ENCODE data around the gene C10orf62. TPM values are rescaled to one million over a fixed set of nuclear protein-coding genes. Genes with fewer than 3 reads are reported as not detected.

The C10orf62 gene
- total and polyA plus RNA-seq, 2 of the 8 experiments (the other 6 are each of a cell fraction or from before 2014, with no cell fraction given): 0.05 TPM; not detected in 1

DNA sequence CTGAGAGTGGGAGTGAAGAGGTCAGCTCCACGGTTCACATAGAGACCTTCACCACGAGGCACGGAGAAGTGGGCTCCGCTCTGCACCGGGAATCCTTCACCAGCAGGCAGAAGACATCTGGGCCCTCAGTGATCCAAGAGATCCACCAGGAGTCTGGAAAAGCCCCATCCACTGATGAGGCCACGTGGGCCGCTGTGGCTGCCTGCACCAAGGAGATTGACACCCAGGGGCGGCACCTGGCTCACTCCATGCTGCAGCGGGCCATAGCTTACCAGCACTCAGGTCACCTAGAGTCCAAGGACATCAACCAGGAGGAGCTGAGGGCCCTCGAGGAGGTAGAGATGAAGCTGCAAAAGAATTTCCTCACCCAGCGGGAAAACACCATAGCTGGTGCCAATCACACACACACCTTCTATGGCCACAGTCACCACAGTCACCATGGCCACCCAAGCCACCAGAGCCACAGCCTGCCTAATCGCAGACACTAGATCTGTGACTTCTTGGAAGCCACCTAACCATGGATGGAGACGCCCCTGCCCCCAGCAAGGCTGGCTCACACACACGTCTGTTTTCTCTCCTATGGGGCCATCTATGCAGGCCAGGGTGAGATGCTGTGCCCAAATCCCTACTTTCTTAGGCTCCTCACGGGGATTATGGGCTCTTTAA, 694 bp downstream of the C10orf62 start (continued):
- TF ChIP-seq CBX5 (IDR thresholded peaks at IDR 0.05; ENCODE audit: low read depth, low read length) (no peak), RFX5 (IDR thresholded peaks at IDR 0.05; ENCODE audit: borderline replicate concordance, low read depth, low read length) (no peak)
